ENCODE measurements around the gene APOBEC3F. TPM values are rescaled to one million over a fixed set of nuclear protein-coding genes. Genes with fewer than 3 reads are reported as not detected.
A peak's percentile ranks its signal among the peaks of the same experiment; 100 is the strongest.
"Not testable (repeated sequence)": the region's sequence is repeated elsewhere in the genome, so short reads cannot be mapped to it uniquely, and the experiment has no call there.

Gene APOBEC3F
- total and polyA plus RNA-seq, 2 of the 13 experiments (the other 11 are each of a cell fraction or from before 2014, with no cell fraction given), result 2.9 to 3.7 TPM

DNA sequence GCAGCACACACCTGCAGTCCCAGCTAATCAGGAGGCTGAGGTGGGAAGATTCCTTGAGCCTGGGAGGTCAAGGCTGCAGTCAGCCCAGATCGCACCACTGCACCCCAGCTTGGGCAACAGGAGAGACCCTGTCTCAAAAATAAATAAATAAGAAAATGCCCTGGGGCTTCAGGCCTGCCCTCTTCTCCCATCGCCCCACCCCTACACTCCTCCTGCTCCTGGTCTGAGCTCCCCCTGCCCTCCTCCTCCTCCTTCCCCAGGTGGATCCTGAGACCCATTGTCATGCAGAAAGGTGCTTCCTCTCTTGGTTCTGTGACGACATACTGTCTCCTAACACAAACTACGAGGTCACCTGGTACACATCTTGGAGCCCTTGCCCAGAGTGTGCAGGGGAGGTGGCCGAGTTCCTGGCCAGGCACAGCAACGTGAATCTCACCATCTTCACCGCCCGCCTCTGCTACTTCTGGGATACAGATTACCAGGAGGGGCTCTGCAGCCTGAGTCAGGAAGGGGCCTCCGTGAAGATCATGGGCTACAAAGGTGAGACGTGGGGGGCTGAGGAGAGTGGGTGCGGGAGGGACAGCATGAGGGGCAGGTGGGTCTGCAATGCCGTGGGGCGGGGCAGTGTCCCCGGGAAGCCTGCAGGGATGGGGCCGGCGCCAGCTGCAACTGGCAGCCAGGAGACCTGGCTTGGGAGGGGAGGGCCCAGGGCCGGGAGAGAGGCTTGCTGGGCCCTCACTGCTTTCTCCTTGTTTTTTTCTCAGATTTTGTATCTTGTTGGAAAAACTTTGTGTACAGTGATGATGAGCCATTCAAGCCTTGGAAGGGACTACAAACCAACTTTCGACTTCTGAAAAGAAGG lies 9.0 kb upstream of the APOBEC3F start:
- in situ Hi-C loops (cut with HindIII; ENCODE audit: extremely low pct_ligation_motif_present, low pct_unique_long_range_greater_than_20kb); CTCF ChIA-PET (ENCODE audit: low intra/inter-chr PET ratio, low total read pairs); H4K20me1 ChIP-seq (ENCODE audit: insufficient read depth, low read length); H2AFZ ChIP-seq (ENCODE audit: low read length); H3K4me1 ChIP-seq (ENCODE audit: insufficient read depth, low read length); H3K27me3 ChIP-seq (ENCODE audit: control insufficient read depth in 1 of 2, insufficient read depth in 2 of 2, low read length in 2 of 2); H3K4me3 ChIP-seq (replicated peaks in 1 of 3; ENCODE audit: insufficient read depth in 1 of 3, low read depth in 2 of 3, low read length in 3 of 3); ATAC-seq; DNase-seq (ENCODE audit: low spot score); H3K9me3 ChIP-seq (ENCODE audit: low read length); FAIRE-seq; POLR2A ChIA-PET; H3K79me2 ChIP-seq (ENCODE audit: insufficient read depth, low read length); H3K36me3 ChIP-seq (replicated peaks in 1 of 2; ENCODE audit: control insufficient read depth in 1 of 2, insufficient read depth in 2 of 2, low read length in 2 of 2); H3K27ac ChIP-seq (ENCODE audit: extremely low read length, insufficient read depth, low read length); H3K4me2 ChIP-seq (ENCODE audit: low read depth, low read length); BruUV-seq (replicated peaks); intact Hi-C loops (cut with micrococcal nuclease; ENCODE audit: unreplicated experiment); H3K9ac ChIP-seq (ENCODE audit: insufficient read depth, low read depth, low read length); TF ChIP-seq CREB1 (CRISPR knock-in tag; IDR thresholded peaks at IDR 0.05): not testable (repeated sequence)
- WGBS (ENCODE audit: low lambda C conversion rate), result 38% methylated on average over 12 of the region's 18 CpGs
- 0 out of 2 replicates have a peak, but pooled peaks have one; percentile 6 for TF ChIP-seq CREB1 (IDR thresholded peaks at IDR 0.05)

- H4K20me1 ChIP-seq (ENCODE audit: insufficient read depth, low read length); H3K9me3 ChIP-seq (ENCODE audit: low read length); H3K27ac ChIP-seq (ENCODE audit: extremely low read length, insufficient read depth, low read length); H3K79me2 ChIP-seq (ENCODE audit: insufficient read depth, low read length); in situ Hi-C loops (cut with HindIII; ENCODE audit: extremely low pct_ligation_motif_present, low pct_unique_long_range_greater_than_20kb); H2AFZ ChIP-seq (ENCODE audit: low read length); CTCF ChIA-PET (ENCODE audit: low intra/inter-chr PET ratio, low total read pairs); H3K4me2 ChIP-seq (ENCODE audit: low read depth, low read length); BruUV-seq (replicated peaks); DNase-seq (ENCODE audit: low spot score); H3K4me3 ChIP-seq (replicated peaks in 1 of 3; ENCODE audit: insufficient read depth in 1 of 3, low read depth in 2 of 3, low read length in 3 of 3); intact Hi-C loops (cut with micrococcal nuclease; ENCODE audit: unreplicated experiment); H3K36me3 ChIP-seq (replicated peaks in 1 of 2; ENCODE audit: control insufficient read depth in 1 of 2, insufficient read depth in 2 of 2, low read length in 2 of 2); H3K9ac ChIP-seq (ENCODE audit: insufficient read depth, low read depth, low read length); ATAC-seq; POLR2A ChIA-PET; FAIRE-seq; H3K27me3 ChIP-seq (ENCODE audit: control insufficient read depth in 1 of 2, insufficient read depth in 2 of 2, low read length in 2 of 2): not testable (repeated sequence)
- peaks cover 23% of the 10 kb centered on the region for H3K4me1 ChIP-seq (ENCODE audit: insufficient read depth, low read length)
- WGBS (ENCODE audit: low lambda C conversion rate), result 0% methylated on average over 2 of the region's 2 CpGs
Measured at GRCh38 chr22:39037071-39037470, 3.6 kb upstream of the APOBEC3F start.
